NCI-H2196 (cell line): ENCODE measurements around the gene YDJC.
A peak's percentile ranks its signal among the peaks of the same experiment; 100 is the strongest.
"Not testable (repeated sequence)": the region's sequence is repeated elsewhere in the genome, so short reads cannot be mapped to it uniquely, and the experiment has no call there.

Source experiments
- DNase-seq: peaks from one replicate; lab custom pipeline; 2025; ENCODE audit not compliant: unreplicated experiment; lab: John Stamatoyannopoulos, UW

The YDJC gene

GRCh38 chr22:21629255-21630149, at the start of gene YDJC:
YDJC (minus strand) TSS chr22:21630022; CDS start chr22:21630014, 8 bp downstream.
- peak; percentile 81 for DNase-seq

DNA sequence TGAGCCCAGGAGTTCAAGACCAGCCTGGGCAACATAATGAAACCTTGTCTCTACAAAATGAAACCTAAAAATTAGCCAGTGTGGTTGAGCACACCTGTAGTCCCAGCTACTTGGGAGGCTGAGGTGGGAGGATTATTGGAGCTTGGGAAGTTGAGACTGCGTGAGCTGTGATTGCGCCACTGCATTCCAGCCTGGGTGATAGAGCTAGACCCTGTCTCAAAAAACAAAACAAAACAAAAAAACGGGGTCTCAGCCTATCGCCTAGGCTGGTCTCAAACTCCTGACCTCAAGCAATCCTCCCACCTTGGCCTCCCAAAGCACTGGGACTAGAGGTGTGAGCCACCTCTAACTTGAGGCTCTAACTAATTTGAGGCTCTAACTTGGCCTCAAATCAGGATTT, 49.6 kb upstream of the YDJC start:
- no peak for DNase-seq

GRCh38 chr22:21678842-21679241, 49.0 kb upstream of the YDJC start:
- DNase-seq, result not testable (repeated sequence)

- DNase-seq, result no peak
These were observed 48.0 kb upstream of the YDJC start for GRCh38 chr22:21677606-21678443.

GRCh38 chr22:21674638-21675245, 44.9 kb upstream of the YDJC start:
- no peak for DNase-seq

DNA sequence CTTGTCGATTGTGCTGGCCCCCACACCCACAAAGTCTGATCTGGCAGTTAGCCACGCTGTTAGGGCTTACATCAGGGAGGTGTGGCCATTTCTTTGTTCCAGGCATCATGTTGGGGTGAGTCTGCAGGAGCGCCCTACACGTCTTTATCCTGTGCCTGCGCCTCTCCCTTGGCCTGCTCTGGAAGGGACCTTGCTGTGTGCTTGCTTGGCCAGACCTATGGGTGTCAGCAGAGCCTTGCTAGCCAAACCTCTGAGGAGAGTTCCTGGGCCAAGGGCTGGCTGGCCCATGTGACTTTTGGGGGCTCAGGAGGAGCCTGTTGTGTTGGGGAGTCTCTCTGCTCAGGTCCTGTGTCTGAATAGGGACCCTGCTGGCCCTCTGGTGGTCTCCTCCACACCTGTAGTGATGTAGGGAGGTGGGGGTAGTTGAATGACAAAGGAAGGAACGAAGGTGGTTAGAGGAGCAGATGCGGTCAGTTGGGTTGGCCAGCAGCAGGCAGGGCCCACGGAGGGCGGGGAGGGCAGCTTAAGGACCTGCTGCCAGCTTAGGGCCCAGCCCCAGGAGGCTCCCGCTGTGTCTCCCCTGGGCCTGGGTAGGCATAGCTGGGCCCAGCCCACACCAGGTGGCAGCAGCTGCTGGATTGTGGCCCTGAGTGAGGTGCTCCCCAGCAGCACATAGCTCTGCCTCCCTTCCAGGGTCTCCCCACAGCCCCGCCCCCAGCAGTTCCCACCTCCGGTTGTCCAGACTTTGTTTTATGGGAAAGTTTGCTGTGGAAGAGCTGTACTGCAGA, 43.9 kb upstream of the YDJC start:
- no peak for DNase-seq

DNA sequence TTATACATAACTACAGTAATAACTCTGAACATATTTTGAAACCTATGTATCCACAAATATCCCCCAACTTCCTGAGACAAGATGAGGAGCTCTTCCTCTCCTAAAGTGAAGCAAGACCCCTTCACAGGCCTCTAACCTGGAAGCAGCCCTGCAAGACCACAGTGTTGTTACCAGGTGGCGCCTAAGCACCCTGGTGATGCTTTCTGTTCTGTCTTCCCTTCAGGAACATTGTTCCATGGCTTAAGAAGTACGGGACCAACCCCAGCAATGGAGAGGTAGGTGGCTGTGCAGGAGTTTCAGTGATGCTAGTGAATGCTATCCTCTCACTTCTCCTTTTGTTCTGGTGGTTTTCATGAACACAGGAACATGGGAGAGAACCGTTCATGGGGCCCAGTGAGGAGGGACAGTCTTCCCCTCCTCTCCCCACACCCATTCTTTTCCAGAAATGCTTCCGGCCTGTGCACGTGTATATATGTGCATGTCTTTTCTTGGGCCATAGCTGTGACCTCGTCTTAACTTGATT, 42.3 kb upstream of the YDJC start:
- DNase-seq, result no peak

GRCh38 chr22:21669026-21669425, 39.2 kb upstream of the YDJC start:
- DNase-seq, result no peak

DNA sequence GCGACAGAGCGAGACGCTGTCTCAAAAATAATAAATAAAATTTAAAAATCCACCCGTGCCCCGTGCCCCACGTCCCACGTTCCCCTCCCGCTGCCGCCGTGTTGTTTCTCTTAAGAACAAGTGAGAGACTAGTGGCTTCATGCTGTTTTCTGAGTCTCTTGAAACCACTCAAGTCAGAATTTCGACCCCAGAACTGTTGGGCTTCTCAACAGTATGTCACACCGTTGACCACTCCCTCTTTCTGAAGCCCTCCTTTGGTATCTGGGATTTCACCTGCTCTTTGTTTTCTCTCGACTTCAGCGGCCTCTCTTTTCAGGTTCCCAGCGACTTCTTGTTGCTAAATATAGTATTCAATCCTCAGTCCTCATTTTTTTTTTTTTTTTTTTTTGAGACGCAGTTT, 37.0 kb upstream of the YDJC start:
- DNase-seq, result no peak

- DNase-seq, result no peak
These were observed 35.4 kb upstream of the YDJC start for GRCh38 chr22:21665047-21665851.

DNA sequence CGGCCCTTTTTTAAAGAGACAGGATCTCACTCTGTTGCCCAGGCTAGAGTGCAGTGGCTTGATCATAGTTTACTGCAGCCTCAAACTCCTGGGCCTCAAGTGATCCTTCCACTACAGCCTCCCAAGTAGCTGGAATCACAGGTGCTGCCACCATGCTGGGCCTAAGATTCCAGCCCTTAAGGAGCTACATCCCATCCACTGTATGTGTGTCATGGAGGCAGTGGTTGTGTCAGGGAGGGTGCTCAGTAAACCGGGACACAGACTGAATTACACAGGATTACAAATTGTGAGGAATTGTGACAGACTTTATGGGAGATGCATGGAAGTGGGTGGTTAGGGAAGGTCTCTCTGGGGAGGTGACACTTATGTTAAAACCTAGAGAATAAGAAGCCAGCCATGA, 33.9 kb upstream of the YDJC start:
- DNase-seq, result no peak

- DNase-seq, result no peak
These were observed 32.2 kb upstream of the YDJC start for GRCh38 chr22:21661991-21662390.

- DNase-seq, result no peak
These were observed 31.1 kb upstream of the YDJC start for GRCh38 chr22:21660904-21661303.

DNA sequence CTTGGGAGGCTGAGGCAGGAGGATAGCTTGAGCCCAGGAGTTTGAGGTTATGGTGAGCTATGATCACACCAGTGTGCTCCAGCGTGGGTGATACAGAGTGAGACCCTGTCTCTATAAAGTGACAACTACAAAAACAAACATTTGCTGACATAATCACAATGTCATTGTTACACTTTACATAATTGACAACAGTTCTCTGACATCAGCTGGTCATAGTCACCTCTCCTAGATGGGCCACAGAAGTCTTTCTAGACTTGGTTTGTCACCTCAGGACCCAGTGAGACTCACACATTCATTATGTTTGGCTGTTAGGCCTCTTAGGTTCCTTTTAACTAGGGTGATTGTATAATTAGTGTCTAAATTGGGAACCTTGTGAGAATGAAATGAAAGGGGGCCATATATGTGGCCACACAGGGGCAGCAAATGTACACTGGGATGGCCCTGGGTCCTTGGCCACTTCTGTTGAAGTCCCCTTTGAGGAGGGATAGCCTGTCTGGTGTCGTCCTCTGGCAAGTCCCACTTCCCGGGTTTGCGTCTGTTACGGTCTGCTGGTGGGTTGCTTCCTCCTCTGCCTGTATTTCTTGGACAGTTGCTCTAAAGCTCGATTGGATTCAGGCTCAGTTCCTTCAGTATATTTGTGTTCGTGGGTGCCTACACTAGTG, 30.2 kb upstream of the YDJC start:
- no peak for DNase-seq

DNA sequence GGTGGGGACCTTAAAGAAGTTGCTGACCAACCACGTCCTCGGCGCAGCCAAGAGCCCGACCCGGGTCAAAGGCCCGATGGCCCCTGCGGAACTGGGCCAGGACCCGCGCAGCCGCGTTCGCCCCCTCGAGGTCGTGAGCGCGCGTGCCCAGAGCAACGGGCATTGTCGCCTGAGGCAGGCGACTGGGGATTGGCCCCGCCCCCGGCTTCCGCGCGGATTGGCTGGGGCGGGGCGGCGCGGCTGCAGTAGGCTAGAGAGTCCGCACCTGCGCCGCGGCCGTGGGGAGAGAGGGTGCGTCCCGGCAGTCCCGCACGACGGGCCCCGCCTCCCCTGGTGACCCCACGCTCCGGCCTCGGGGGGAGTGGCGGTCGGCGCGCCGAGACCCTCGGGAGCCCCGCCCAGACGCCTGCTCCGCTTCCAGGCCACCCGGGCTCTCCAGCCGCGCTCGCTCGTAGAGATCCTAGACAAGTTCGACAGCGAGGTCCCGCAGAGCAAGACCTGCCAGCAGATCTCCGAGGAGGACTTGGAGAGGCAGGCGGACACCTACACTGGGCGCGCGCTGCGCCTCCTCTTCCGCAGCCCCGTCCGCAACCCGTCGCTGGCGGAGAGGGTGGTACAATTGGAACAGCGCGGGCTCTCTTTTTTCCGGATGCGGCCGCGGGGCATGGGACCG, 27.7 kb upstream of the YDJC start:
- DNase-seq, result peak; percentile 70

DNA sequence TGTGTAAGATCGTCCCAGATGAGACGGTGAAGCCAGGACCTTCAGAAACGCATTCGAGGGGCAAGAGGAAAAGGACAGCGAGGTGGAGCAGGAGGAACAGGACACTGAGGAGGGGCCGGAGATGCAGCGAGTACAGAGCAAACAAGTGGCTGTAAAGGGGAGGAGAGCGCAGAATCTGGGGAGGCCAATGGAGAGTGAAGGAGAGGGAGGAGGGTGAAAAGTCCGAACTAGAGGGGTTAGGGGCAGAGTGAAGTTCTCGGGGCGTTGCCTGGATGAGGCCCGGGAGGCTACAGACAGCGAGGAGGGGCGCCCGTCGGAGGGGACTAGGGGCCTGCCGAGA, 27.2 kb upstream of the YDJC start:
- no peak for DNase-seq

DNA sequence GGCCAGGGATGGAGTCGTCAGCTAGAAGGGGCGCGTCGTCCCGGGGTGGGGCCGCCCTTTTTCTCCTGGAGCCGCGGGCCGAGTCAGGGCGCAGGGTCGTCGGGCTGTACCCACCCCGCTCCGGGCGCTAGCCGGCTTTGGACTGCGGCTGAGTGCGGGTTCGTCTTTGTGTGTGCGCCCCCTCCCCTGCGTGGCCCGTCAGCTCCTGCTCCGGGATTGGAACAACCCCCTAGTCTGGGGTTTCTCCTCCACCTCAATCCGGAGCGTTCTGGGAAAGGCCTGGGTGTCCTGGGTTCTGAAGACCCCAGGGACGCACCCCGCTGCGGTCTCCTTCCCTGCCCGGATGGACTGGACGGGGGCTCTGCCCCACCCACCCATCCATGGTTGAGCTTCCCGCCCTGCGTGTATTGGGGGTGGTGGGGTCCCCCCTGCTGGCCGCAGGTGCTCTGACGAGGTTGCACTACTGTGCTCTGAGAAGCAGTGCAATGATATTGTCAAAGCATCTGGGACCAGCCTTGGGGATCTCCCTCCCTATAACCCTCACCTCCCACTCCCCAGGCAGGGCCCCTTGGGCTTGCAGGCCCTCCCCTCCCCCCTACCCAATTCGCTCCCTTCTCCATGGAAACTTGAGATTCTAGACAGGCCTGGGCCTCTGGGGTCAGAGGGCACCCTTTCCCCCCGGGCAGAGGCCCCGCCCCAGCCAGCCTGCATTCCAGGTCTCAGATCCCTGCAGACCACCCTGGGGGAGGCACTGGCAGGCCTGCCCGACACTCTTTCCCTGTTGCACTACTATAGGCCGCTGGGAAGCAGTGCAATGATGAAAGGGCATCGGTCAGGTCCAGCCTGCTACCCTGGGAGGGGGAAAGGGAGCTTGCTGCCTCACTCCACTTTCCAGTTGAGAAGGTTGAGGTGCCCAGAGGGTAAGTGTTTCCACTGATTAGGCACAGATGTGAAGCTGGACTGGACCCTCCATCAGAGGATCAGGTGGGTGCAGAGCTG, 23.0 kb upstream of the YDJC start:
- no peak for DNase-seq
